Kidney capillary endothelial cell (primary cell): ENCODE data around the gene GMDS.

Experiments
- DNase-seq: peaks from one replicate; pipeline ENCODE4 v3.0.0-alpha.2; 2018; ENCODE audit warnings: low spot score

The GMDS gene

DNA sequence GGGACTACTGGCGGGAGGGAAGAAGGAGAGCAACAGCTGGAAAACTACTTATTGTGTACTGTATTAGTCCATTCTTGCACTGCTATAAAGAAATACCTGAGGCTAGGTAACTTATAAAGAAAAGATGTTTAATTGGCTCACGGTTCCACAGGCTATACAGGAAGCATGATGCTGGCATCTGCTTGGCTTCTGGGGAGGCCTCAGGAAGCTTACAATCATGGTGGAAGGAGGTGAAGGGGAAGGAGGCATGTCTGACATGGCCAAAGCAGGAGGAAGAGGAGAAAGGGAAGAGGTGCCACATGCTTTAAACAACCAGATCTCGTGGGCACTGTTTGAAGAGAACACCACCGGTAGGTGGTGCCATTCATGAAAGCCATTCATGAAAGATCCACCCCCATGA, 67.3 kb downstream of the GMDS start:
- DNase-seq = no peak

DNA sequence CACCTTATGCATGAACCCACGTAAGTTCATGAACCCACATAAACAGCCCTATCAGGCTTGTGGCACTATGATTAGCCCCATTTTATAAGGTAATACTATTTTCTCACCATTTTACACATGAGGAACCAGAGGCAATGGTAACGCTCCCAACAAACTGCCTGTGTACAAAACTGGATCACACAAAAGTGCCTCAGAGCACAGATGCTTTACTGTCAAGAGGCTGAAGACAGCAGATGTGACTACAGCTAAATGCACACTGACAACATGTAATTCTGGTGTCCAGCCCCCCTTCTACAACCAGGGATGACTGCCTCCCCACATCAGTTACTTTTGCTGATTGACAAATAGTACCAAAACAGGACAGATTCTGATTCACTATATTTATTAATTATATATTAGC, 69.6 kb downstream of the GMDS start:
- DNase-seq = no peak

DNA sequence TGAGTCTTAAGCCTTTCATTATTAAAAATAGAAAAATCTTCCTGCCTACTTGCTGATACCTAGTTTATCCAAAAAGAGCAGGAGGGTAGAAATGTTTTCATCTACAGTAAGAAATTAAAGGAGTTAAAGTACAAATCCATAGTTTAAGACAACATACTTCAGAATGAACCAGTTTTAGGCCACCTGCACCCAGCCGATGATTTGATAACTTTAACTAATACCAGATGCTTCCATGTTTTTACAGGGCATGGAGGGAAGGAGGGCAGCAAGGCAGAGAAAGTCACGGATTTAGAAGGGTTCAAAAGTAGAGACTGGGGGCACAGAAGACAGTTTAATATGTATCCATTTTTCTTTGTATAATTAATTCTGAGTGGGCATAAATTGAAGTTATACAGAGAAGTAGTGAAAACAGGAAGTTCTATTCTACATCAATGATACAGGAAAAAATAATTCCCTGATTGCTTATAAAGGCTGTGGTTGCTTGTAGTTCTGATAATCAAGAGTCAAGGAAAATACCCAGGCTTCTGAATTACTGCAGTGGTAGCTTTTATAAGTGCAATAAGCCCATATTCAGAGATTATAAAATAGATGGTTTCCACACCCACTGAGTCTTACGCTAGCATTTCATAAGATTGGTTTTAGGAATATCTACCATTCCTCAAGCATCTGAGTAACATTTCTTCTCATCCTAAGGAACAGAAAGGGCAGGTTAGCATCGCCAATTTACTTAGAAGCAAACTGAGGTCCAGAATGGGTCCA, 72.0 kb downstream of the GMDS start:
- DNase-seq = no peak

DNA sequence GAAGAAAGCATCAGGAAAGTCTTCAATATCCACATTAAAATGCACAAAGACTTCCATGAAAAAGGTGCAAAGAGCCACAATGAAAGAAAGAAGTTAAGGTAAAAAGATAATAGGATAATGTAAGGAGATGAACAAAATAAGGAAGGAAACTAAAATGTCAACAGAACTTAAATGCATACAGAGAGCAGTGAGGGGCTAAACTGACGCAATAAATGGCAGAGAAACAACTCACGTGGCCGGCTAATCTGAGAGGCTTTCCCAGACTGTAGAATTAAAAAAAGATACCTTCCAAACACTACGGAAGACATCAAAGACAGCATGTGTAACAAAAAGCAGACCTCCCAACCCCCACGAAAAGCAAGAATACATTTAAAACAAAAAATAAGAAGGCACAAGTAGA, 73.7 kb downstream of the GMDS start:
- no peak for DNase-seq

DNA sequence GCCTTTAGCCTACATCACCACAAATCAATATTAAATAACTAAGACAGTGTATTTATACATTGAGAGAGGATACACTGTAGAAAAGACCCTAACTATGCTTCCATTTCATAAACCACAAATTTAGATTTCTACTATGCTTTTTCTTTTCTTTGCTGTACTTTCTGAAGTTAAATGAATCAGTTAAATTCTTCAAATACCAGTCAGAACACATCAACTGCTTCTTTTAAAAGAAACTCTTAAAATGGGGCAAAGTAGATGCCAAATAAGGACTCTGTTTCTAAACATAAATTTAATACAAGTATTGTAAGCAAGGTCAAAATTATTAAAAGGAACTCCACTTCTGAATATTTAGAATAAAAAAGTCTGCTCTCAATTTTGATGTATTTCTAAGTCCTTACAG, 76.9 kb downstream of the GMDS start:
- DNase-seq = no peak

DNA sequence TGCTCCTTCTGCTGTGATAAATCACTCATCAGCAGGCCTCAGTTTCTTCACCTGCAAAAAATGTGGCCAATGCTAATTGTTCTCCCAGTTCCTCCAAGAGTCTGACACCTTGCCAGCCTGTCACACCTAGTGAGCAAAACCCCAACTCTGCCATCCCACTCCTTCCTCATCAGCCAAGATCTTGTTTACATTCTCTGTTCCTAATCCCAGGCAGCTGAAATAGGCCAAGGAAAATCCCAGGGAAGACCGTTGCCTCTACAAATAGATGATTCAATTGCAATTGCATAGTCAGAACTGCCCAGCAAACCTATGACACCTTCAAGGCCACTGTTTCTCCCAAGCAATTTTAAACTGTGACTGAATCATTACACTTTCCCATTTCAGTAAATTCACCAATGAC, 78.7 kb downstream of the GMDS start:
- no peak for DNase-seq

DNA sequence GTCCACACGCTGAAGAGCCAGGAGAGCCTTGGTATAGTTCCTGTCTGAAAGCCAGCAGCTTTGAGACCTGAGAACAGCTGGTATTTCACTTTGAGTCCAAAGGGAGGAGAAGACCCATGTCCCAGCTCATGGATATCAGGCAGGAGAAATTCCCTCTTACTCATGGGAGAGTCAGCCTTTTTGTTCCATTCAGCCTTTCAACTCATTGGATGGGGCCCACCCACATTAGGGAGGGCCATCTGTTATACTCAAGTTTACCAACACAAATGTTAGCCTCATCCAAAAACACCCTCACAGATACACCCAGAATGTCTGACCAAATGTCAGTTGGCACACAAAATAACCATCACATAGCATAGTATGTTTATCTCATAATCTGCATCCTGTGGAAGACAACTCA, 80.1 kb downstream of the GMDS start:
- no peak for DNase-seq

DNA sequence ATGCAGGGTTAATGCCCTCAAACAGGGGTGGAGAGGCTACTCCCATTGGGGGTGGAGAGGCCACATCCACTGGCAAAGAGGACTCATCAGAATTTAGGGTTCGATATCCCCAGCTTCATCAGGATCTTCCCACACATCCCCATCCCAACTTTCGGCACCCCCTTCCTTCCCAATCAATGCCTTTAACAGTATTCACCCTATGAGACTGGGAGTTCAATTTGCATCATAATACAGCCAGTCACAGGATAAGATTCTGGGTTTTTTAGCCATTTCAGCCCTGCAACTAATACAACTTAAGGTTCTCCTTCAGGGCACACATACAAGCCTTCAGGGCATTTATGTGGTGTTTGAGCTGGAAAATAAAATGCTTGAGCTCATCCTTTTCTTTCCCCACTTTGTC, 80.9 kb downstream of the GMDS start:
- DNase-seq = no peak

DNA sequence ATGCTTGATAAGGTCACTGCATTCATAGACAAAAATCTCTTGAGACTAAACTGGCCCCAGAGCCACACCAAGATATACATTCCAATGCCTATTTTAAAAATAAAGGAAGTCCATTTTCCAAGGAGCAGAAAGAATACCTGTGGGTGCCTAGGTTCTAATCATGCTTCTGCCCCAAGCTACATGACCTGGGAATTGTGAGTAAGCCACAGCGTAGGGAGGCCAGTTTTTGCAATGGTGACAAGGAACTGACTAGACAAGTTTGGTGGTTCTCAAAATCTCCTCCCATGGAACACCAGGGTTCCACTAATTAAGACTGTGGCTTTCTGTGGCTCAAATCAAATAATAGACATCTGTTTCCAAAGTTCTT, 83.3 kb downstream of the GMDS start:
- no peak for DNase-seq

DNA sequence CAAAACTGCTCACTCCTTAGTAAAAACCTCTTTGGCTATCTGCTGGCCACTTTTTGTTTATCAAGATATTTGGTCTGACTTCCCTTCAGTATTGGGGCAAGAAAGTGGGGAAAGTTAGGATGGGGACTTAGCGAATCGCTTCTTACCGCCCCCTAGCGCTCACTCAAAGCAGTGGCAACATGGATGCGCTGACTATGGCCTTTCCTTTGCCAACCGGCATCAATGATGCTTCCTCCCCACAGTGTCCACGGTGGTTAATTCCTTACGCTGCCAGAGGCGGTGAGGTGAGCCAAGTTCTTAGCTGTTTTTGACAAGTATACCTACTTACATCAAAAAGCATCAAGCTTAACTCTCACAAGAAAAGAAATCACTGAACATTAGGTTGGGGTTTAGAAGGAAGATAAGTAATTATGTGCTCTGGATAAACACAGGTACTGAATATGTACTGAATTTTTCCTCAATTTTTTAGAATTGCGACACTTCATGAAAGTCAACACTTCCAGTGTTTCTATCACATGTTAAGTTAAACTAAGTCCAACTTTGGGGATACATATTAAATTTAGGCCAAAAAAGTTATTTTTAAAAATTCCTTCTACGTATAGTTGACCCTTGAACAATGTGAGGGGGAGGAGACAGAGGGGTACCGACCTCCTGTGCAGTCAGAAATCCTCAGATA, 86.7 kb downstream of the GMDS start:
- DNase-seq = no peak

DNA sequence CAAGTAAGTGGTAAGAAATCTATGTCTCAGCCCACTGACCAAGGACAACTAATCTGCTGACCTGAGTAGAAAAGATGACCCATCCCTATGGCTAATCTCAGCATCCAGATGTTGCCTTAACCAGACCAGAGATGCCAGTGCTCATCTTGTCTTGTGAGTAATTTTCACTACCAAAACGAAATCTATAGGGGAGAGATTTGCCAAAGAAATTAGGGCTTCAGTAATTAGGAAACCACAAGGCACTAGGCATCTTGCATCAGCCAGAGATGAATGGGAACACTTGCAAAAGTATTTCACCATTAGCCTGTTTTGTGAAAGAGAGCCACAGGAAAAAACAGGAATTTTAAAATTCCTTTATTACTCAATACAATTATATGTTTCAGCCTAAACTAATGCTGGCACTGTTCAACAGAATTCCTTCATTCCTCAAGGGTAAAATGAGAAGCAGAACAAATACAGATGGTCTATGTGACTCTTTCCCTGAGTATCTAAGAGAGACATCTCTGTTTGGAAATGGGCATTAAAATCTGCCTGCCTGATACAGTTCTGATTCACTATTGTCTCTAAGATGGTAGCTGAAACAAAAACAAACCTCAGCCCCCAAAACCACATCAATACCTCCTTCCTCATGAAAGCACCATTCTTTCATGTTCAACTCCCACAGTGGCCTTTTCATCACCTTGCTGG, 87.8 kb downstream of the GMDS start:
- DNase-seq = no peak

DNA sequence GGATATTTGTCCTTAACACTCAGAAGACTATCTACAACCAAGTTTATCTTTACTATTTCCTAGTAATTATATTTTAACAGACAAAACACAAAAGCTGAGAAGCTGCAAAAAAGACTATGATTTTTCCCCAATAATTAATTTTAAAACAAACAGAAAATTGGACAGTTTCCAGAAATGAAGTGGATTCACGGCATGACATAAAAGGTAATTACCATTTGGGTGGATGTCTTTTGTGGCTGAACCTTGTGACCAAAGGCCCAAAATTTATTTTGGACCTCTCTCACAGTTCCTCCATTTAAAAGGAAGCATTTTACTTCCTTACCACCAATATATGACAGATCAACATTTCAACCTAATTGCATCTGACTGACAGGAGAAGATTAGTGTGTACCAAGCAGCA, 90.2 kb downstream of the GMDS start:
- no peak for DNase-seq

DNA sequence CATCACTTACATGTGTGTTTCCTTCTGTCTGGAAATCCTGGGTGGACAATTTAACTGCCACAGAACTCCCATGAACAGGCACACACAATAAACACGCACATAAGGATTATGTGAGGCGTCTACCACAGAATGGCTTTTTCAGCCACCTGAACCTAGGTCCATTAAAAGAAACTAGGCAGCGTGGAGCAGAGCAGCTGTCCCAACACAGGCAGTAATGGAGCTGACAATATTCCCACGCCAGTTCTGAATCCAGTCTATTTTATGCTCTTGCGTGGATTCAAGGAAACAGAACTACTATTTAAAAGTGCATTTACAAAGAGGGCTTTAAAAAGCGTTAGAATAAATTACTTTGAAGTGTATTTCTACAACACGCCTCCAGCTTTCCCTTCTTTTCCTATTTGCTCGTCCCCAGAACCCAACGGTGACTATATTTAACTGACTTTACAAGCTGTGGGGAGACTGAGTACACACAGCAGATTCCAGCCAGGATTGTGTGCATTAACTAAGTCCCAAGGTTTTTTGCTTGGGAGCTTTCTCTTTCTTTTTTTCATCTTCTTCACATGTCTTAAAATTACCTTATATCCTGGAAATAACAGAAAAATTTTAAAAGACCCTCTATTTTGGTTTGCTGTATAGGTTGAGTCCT, 95.9 kb downstream of the GMDS start:
- DNase-seq = no peak

DNA sequence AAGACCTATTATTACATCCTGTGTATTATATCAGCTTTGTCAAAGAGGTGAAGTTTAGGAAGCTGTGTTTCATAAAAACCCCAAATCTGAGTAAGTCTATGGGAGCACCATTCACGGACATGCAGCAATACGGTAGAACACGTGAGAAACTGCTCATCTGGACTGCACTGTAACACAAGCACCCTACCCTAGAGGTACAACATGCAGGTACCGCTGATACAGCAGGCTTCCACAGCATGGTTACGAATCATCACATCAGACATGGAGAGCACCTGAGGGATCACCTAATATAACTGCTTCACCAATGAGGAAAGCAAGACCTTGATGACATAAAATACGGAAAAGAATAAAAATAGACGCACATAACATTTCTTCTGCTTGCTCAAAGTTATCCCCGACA, 96.7 kb downstream of the GMDS start:
- no peak for DNase-seq

DNA sequence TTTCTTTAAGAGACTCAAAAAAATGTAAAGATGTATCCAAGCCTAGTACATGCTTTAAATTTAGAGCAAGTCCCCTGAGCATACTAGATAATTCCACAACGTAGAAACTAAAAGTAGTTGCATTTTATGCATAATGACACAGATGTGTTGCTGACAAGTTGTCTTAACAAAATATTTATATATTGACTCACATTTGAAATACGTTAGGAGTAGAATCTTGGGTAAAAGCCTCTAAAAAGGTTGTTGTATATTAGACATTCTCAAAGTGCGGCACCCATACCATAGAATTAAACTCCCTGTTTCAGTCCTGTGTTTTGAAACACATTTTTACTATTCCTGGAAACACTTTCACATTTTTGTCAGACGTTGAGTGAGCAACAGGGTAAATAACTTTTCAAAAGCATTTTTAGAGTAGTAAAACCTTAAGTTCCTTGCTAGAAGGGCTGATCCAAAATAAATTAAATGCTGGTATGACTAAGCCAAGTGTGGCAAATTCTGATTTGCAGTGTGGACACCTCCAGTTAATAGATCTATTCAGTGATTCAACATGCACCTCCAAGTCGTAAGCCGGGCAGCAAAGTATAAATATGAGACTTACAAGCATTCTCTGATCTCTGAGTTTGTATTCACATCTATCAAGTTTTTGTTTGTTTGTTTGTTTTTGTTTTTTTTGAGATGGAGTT, 97.5 kb downstream of the GMDS start:
- DNase-seq = no peak

DNA sequence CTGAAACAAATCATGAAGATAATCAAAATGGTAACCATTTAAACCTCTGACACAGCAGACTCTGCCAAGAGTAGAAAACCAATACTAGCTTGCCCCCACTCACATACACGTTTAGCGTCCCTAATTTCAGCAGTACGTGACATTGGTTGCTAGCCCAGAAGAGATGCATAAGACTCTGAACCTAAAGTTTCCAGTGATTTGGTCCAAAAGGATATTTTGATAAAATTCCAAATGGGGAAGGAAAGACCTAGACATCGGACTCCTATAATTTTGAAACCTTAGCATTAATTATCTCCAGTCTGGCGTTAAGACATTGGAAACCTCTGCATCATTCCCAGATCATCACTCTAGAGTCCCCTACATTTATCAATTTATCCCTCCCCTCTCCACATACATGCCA, 98.1 kb downstream of the GMDS start:
- DNase-seq = no peak

DNA sequence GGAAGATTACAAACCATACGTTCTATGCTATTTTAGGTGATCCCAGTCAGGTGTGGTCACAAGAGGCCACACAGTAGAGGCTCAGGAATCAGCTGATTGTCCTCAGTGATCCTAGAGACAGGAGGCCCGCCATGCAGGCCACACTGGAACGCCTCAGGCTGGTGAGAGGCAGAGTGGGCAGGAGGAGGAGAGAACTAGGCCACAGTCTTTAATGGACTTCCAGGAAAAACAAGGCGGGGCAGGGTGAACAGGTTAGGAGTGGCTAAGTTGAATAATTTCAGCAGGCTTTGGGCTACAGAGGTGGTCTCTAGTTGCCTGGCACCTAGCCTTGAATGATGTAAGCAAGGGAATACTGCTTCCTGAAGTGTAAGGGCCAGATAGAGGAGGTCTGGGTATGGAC, 101.2 kb downstream of the GMDS start:
- no peak for DNase-seq

DNA sequence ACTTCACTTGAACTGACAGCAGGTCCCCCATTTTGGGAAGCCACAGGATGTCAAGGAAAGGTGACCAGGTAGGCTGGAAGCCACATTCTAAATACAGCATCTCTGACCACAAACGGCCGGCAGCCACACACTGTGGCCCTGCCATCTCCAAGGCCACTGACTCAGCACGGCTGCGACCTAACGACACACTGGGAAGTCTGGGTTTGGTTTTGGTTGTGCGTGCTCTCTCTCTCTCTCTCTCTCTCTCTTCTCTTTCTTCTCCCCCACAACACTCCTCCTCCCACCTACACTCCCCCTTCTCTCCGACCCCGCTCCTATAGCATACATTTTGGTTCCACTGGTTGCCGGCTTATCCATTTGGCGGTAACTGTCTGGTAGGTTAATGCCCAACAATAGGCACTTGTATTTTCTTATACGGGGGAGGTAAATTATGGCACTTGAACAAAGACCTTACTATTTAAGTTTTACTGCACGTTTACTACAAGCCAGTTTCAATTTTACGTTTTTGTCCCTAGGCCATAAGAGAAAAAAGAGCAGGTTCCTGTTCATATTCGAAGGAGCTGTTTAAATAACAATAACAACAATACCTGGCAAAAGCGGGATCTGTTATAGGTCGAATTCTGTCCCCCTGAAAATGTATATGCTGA, 103.6 kb downstream of the GMDS start:
- no peak for DNase-seq

DNA sequence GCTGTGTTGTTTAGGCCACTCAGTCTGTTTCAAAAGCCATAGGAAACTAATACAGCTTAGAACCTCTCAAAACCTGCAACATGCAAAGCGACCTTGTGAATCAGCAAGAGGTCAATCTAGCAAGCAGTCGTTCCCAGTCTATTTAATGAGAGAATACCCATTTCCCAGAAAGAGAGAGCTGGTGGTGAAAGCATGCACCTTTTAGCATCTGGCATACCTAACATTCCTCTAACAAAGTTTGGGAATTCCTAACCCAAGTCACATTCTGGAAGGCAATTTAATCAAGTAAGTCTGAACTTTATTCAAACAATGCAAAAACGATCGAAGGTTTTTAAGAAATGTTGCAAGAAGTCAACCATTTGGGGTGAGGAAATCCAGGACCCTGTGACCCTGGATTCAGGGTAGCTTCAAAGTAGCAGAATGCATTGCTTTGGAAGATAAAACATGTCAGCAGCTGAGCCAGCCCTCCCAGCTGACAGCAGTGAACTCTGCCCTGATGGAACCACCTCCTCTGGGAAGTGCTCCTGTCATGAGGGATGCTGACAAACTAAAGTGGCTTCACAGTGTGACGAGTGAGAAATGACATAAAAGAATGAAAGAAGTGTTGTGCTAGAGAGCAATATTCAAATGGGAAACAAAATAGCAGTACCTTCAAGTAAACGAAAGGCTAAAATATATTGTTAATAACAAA, 104.8 kb downstream of the GMDS start:
- DNase-seq = no peak

DNA sequence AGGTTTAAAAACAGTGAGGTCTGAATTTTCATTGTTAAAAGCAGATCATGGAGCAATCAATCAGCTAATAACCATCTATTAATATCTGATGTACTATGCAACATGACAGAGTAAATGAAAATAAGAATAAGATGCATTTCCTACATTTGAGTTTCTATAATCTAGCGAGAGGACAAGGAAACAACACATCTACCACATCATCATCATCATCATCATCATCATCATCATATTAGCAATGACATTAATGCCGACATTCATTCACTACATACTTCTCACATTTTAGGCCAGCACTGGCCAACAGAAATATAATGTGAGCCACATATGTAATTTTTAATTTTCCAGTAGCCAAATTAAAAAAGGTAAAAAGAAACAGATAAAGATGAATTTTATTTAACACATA, 110.0 kb downstream of the GMDS start:
- no peak for DNase-seq

DNA sequence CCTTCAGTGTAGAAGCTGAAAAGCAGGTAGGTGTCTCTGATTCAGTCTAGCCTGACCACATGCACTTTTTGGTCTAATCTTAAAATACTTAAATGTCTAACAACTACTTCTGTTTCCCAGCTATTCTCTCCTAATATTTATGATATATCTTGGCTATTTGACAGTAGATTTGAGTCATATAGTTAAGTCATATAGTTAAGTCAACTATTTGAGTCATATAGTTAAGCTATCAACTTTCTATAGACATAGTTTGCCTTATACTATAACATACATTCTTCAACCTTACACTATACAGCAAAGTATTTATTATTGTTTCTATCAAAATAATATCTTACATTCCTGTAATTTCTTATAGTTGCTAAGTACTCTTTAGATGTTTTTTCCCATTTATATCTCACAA, 110.9 kb downstream of the GMDS start:
- DNase-seq = no peak
